Measurements from ENCODE around the gene SLC43A1.
A peak's percentile ranks its signal among the peaks of the same experiment; 100 is the strongest.

The SLC43A1 gene

GRCh38 chr11:57479911-57480310 lies 35.6 kb downstream of the SLC43A1 start:
- DNase-seq (ENCODE audit: low read depth in 2 of 2) = no peak

GRCh38 chr11:57479021-57479663 lies 36.4 kb downstream of the SLC43A1 start:
- DNase-seq (ENCODE audit: low read depth in 2 of 2) = no peak

DNA sequence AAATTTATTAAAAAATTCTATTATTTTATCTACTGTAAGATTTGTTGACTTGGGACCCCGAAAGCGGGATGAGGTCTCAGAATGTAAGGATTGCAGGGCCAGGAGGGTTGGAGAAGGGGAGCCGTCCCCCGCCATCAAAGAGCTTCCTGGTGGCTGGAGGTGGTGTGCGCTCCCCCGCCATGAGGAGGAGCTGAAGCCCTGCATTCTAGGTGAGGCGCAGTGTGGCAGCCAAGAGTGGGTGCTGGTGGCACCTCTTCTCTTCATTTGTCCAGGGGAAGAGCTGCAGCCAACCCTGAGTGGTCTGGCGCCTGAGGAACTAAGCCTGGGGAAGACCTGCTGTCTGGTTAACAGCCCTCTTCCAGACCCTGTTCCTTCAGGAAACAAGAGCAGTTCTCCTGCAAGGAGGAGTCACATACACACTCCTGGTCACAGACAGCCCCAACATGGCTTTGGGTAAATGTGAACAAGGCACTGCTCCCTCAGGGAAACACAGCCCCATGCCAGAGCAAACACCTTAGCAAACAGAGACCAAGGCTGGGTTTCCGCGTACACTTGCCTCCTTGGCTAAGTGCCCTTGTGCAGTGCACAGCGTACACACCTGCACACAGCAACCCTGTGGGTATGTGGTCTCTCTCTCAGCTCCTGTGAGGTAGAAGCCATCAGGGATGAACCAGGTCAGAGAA lies 37.9 kb downstream of the SLC43A1 start:
- no peak for DNase-seq (ENCODE audit: low read depth in 2 of 2)

DNA sequence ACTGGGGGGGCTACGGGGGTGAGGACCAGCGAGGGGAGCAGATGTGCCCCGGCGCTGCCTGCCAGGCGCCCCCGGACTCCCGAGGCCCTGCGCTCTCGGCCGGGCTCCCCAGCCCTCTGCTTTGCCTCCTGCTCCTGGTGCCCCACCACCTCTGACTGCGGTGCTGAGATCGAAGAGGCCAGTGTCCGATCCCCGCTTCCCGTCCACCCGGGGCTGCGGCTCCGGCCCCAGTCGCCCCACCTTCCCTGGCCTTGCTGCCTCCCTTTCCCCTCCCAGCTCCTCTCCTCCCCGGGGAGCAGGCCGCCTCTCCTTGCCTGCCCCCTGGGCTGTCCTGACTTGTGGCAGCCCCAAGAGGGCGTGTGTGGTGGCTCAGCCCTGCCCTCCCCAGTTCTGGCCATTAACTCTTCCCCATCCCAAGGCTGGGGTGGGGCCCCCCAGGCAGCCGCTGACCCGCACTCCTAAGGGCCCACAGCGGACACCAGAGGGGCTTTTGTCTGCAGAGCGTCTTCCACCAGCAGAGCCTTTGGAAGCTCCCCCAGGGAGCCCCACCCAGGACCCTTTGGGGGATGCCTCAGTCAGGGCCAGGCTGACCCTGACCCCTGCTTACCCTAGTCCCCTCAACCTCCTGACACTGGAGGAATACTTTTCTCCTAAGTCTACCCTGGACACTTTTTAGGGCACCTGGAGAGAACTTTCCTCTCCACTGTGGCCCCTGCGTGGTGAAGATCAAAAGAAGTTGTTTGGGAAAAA lies 38.6 kb downstream of the SLC43A1 start:
- peak in 1 of 2 donors; percentile 26 for DNase-seq (ENCODE audit: low read depth in 2 of 2)

GRCh38 chr11:57476047-57476756 lies 39.3 kb downstream of the SLC43A1 start:
- DNase-seq (ENCODE audit: low read depth in 2 of 2) = peak in 1 of 2 donors; percentile 36

- no peak for DNase-seq (ENCODE audit: low read depth in 2 of 2)
Measured at GRCh38 chr11:57475671-57476046, 39.8 kb downstream of the SLC43A1 start.

DNA sequence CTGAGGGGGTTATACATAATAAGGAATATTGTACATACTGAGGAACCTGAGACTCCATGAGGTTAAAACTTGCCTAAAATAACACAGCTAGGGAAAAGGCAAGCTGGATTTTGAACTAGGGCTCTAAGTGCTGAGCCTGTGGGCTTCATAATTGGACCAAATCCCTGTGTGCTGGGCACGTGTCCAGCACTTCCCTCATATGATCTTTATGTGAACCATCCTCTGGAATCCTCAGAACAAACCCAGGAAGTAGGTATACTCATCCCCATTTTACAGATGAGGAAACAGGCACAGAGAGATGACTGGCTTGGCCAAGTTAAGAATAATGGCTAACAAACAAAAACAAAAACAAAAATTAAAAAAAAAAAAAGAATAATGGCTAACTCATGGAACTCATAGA lies 40.3 kb downstream of the SLC43A1 start:
- DNase-seq (ENCODE audit: low read depth in 2 of 2) = no peak

- no peak for DNase-seq (ENCODE audit: low read depth in 2 of 2)
Measured at GRCh38 chr11:57474803-57475115, 40.7 kb downstream of the SLC43A1 start.

GRCh38 chr11:57474017-57474802 lies 41.3 kb downstream of the SLC43A1 start:
- DNase-seq (ENCODE audit: low read depth in 2 of 2) = no peak

GRCh38 chr11:57473285-57473841 lies 42.1 kb downstream of the SLC43A1 start:
- DNase-seq (ENCODE audit: low read depth in 2 of 2) = no peak

GRCh38 chr11:57471496-57471895 lies 44.0 kb downstream of the SLC43A1 start:
- DNase-seq (ENCODE audit: low read depth in 2 of 2) = no peak

- no peak for DNase-seq (ENCODE audit: low read depth in 2 of 2)
Measured at GRCh38 chr11:57469268-57469667, 46.2 kb downstream of the SLC43A1 start.

DNA sequence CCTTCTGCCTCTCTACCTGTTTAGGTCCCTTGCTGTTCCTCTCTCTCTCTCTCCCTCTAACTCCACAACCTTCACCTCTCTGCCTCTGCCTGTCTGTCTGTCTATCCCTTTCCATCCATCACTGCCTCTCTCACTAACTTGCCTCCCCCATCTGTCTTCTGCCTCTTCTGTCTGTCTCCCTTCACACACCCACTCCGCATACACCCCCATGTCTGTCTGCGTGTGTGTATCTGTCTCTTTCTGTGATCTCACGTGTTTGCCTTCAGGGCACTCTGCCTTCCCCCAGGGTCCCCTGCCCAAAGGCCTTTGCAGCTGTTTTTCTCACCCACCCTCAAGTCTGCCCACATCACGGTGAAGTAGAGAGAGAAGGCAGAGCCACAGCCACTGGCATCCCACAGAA lies 47.2 kb downstream of the SLC43A1 start:
- no peak for DNase-seq (ENCODE audit: low read depth in 2 of 2)

- DNase-seq (ENCODE audit: low read depth in 2 of 2) = no peak
Measured at GRCh38 chr11:57467508-57468157, 47.9 kb downstream of the SLC43A1 start.

DNA sequence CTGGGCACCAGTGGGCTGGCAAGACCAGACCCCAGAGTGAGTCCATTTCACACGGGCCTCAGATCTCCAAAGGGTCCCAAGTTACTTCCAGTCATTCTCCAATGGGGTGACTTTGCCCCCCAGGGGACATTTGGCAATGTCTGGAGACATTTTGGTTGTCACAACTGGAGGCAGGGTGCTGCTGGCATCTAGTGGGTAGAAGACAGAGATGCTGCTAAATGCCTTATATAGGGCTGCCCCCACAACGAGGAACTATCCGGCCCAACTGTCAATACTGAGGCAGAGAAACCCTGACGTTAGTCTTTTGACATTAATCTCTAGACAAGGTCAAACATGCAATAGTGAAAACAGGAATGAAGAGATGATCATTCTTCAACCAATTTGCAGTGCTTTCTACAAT lies 48.8 kb downstream of the SLC43A1 start:
- DNase-seq (ENCODE audit: low read depth in 2 of 2) = no peak

DNA sequence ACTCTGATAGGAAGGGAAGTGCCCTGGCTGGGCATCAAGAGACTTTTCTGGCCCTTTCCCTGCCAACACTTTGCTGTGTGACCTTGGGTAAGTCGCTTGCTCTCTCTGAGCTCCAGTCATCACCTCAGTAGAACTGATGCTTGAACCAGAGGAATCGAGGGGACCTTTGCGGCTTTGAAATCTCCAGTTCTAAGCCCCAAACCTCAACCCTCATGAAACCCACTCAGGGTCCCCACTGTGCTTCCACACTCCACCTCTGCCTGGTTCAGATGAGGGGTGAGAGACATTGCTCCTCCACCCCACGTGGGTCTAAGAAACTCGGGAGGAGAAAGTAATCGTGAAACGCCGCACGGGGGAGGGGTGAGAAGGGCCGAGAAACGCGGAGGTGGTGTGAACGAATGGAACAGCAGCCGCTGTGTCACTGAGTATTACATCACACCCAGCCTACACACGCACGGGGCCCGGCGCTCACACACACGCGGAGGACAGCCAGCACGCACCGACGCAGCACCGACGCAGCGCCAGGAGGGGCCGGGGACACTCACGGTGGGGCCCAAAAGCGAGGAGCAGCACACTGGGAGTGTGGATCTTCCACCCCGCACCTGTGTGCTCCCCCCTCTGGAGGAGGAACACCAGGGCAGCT lies 50.8 kb downstream of the SLC43A1 start:
- DNase-seq (ENCODE audit: low read depth in 2 of 2) = no peak

GRCh38 chr11:57463671-57464538 lies 51.6 kb downstream of the SLC43A1 start:
- DNase-seq (ENCODE audit: low read depth in 2 of 2) = no peak

- no peak for DNase-seq (ENCODE audit: low read depth in 2 of 2)
Measured at GRCh38 chr11:57462597-57462996, 52.9 kb downstream of the SLC43A1 start.

DNA sequence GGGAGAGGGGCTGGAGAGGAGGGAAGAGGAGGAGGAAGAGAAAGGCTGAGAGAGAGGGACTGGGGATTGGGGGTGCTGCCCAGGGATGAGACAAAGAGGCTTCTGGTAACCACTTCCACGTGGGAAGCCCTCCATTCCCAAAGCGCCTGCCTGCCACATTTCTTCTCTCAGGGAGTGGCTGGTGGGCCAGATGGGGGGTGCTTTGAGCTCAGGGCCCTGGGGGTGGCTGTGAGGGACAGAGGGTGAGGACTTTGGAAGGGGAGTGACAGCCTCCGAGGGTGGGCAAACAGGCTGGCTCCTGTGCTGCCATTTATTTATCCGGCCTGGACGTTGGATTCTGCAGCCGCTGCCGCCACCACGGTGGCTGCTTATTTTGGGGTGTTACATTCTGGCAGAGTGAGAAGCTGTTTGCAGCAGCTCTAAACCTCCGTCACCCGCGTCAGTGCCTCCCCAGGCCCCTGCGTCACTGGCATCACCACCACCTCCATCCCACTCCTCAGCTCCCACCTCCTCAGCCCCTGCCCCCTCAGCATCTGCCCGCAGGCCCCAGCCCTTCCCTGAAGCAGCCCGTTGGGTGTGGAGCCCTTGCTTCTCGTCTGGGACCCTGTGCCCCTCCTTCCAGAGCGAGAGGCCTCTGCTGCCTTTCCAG lies 53.5 kb downstream of the SLC43A1 start:
- no peak for DNase-seq (ENCODE audit: low read depth in 2 of 2)

Measured in stimulated activated CD4-positive, alpha-beta T cell treated with anti-CD3 and anti-CD28 coated beads, Interleukin-1b, Interleukin-23, amount 100 ng/mL, for 4 hours (primary cell).